SU-DHL-6 (cell line): Measurements from ENCODE around the gene RXRB.

Source experiments
- H2AFZ ChIP-seq: fragments of 200-600 bp; sonication (generic); 2 replicates; pipeline ENCODE4 v1.6.1; 2014; ENCODE audit warnings: low read depth, mild to moderate bottlenecking, moderate library complexity, mixed read lengths, antibody characterized with exemption, low read length; ENCODE audit not compliant: severe bottlenecking
- H3F3A ChIP-seq: fragments of 200-600 bp; shearing (Covaris generic); 2 replicates; pipeline ENCODE4 v1.6.0; 2016; ENCODE audit warnings: antibody characterized with exemption, mild to moderate bottlenecking; ENCODE audit not compliant: insufficient read depth
- H3K27ac ChIP-seq: fragments of 200-600 bp; sonication (generic); 2 replicates; pipeline ENCODE4 v1.5.1; 2016; ENCODE audit warnings: low read depth, mild to moderate bottlenecking, low read length, moderate library complexity, mixed read lengths
- H3K27me3 ChIP-seq: fragments of 200-600 bp; sonication (generic), shearing (Covaris generic); 2 replicates; pipeline ENCODE4 v1.6.0; 2014; ENCODE audit warnings: mild to moderate bottlenecking, low read length
- H3K36me3 ChIP-seq: fragments of 200-600 bp; sonication (generic); 2 replicates; pipeline ENCODE4 v1.6.1; 2014; ENCODE audit warnings: mild to moderate bottlenecking, low read length, mixed read lengths
- H3K4me2 ChIP-seq: fragments of 300-600, 200-600 bp; shearing (Covaris generic), sonication (generic); 2 replicates; pipeline ENCODE4 v1.6.0; 2014; ENCODE audit warnings: low read length, low read depth, mild to moderate bottlenecking; ENCODE audit not compliant: poor library complexity, severe bottlenecking
- H3K4me3 ChIP-seq: fragments of 200-600 bp; sonication (generic); 2 replicates; pipeline ENCODE4 v1.5.1; 2014; ENCODE audit warnings: antibody characterized with exemption, low read length, mild to moderate bottlenecking, mixed read lengths; ENCODE audit not compliant: insufficient read depth, poor library complexity, severe bottlenecking
- H3K79me2 ChIP-seq: fragments of 200-600 bp; sonication (generic); 2 replicates; pipeline ENCODE4 v1.6.1; 2014; ENCODE audit warnings: mild to moderate bottlenecking, low read length, moderate library complexity; ENCODE audit not compliant: insufficient read depth
- H3K9ac ChIP-seq: fragments of 200-600 bp; sonication (generic); 2 replicates; pipeline ENCODE4 v1.7.0; 2014; ENCODE audit warnings: mild to moderate bottlenecking, low read length
- H3K9me2 ChIP-seq: fragments of 200-600 bp; sonication (generic); replicated peaks from 2 replicates; pipeline ENCODE4 v1.6.1; 2014; ENCODE audit warnings: low read length; ENCODE audit not compliant: insufficient read depth
- H3K9me3 ChIP-seq: fragments of 200-600 bp; sonication (generic); 2 replicates; pipeline ENCODE4 v1.6.1; 2014; ENCODE audit warnings: low read length, mixed read lengths; ENCODE audit not compliant: insufficient read depth
- H4K20me1 ChIP-seq: fragments of 200-600 bp; sonication (generic); 2 replicates; pipeline ENCODE4 v1.6.1; 2014; ENCODE audit warnings: low read depth, mild to moderate bottlenecking, antibody characterized with exemption, low read length, moderate library complexity, mixed read lengths
- CTCF ChIP-seq: fragments of 200-600 bp; sonication (generic); IDR thresholded peaks from one replicate; pipeline ENCODE4 v1.5.1; 2017; ENCODE audit warnings: antibody characterized with exemption, mild to moderate bottlenecking, low read length, moderate library complexity; ENCODE audit not compliant: insufficient read depth, poor library complexity, severe bottlenecking
- EZH2phosphoT487 ChIP-seq: fragments of 200-600 bp; sonication (generic), shearing (Covaris generic); conservative IDR thresholded peaks from 2 replicates; pipeline ENCODE4 v1.6.1; 2018; ENCODE audit warnings: mild to moderate bottlenecking, antibody characterized with exemption, low read length, moderate library complexity, mixed read lengths

Gene RXRB

GRCh38 chr6:33176906-33177305 lies 23.6 kb downstream of the RXRB start:
- no peaks in the 10 kb centered on the region for H3K9me2 ChIP-seq
- no peaks in the 10 kb centered on the region for H3K36me3 ChIP-seq
- no peaks in the 10 kb centered on the region for H3K9me3 ChIP-seq
- no peaks in the 10 kb centered on the region for H3F3A ChIP-seq
- H3K4me3 ChIP-seq, result no peak overlapping the region
- H3K4me2 ChIP-seq, result no peak overlapping the region
- H4K20me1 ChIP-seq, result no peaks in the 10 kb centered on the region
- no peak overlapping the region for H2AFZ ChIP-seq
- TF ChIP-seq CTCF (no peak), EZH2phosphoT487 (no peak)
- no peak overlapping the region for H3K9ac ChIP-seq
- H3K79me2 ChIP-seq, result no peaks in the 10 kb centered on the region
- H3K27me3 ChIP-seq, result no peaks in the 10 kb centered on the region
- H3K27ac ChIP-seq, result no peak overlapping the region

GRCh38 chr6:33175436-33176069 lies 24.9 kb downstream of the RXRB start:
- no peaks in the 10 kb centered on the region for H3K79me2 ChIP-seq
- no peak overlapping the region for H3K9ac ChIP-seq
- no peak for TF ChIP-seq EZH2phosphoT487
- TF ChIP-seq CTCF, result no peak
- no peak overlapping the region for H3K27ac ChIP-seq
- no peaks in the 10 kb centered on the region for H3K36me3 ChIP-seq
- no peak overlapping the region for H2AFZ ChIP-seq
- H3F3A ChIP-seq, result no peaks in the 10 kb centered on the region
- no peak overlapping the region for H3K4me3 ChIP-seq
- H3K9me3 ChIP-seq, result no peaks in the 10 kb centered on the region
- H3K27me3 ChIP-seq, result no peaks in the 10 kb centered on the region
- no peaks in the 10 kb centered on the region for H4K20me1 ChIP-seq
- no peaks in the 10 kb centered on the region for H3K9me2 ChIP-seq
- no peak overlapping the region for H3K4me2 ChIP-seq

- Histone ChIP-seq H3F3A (no peaks in the 10 kb centered on the region), H3K9me2 (no peaks in the 10 kb centered on the region), H3K27ac (no peak overlapping the region), H3K4me3 (no peak overlapping the region), H3K27me3 (no peaks in the 10 kb centered on the region), H2AFZ (no peak overlapping the region), H3K79me2 (no peaks in the 10 kb centered on the region), H3K36me3 (no peaks in the 10 kb centered on the region), H4K20me1 (no peaks in the 10 kb centered on the region), H3K9me3 (no peaks in the 10 kb centered on the region), H3K4me2 (no peak overlapping the region), H3K9ac (no peak overlapping the region)
- TF ChIP-seq EZH2phosphoT487 (no peak), CTCF (no peak)
Measured at GRCh38 chr6:33174784-33175183, 25.7 kb downstream of the RXRB start.
